Fibroblast of skin of left biceps (primary cell): ENCODE data around the gene NCK1.
A peak's percentile ranks its signal among the peaks of the same experiment; 100 is the strongest.
"Not testable (repeated sequence)": the region's sequence is repeated elsewhere in the genome, so short reads cannot be mapped to it uniquely, and the experiment has no call there.

ENCODE experiments used
- DNase-seq, 2 experiments: peaks; one replicate each; pipeline ENCODE4 v3.0.0-alpha.2; 2013; ENCODE audit warnings: low read depth in 2 of 2

The NCK1 gene

GRCh38 chr3:136987398-136987980, 125.5 kb downstream of the NCK1 start:
- not testable (repeated sequence) for DNase-seq

GRCh38 chr3:136988651-136989050, 126.6 kb downstream of the NCK1 start:
- DNase-seq: no peak

- no peak for DNase-seq
These were observed 127.9 kb downstream of the NCK1 start for GRCh38 chr3:136989781-136990524.

- no peak for DNase-seq
These were observed 128.8 kb downstream of the NCK1 start for GRCh38 chr3:136990826-136991225.

GRCh38 chr3:136992115-136992514, 130.1 kb downstream of the NCK1 start:
- no peak for DNase-seq

GRCh38 chr3:136994772-136995516, 132.9 kb downstream of the NCK1 start:
- DNase-seq: peak; percentile 58 to 64

GRCh38 chr3:136995652-136996051, 133.6 kb downstream of the NCK1 start:
- DNase-seq: no peak
